ENCODE measurements around the gene APBB2. TPM values are rescaled to one million over a fixed set of nuclear protein-coding genes. Genes with fewer than 3 reads are reported as not detected.

The APBB2 gene
- total and polyA plus RNA-seq, 2 donors (not counting 1 experiment from before 2014, with no cell fraction given), result 4.4 to 15.8 TPM

DNA sequence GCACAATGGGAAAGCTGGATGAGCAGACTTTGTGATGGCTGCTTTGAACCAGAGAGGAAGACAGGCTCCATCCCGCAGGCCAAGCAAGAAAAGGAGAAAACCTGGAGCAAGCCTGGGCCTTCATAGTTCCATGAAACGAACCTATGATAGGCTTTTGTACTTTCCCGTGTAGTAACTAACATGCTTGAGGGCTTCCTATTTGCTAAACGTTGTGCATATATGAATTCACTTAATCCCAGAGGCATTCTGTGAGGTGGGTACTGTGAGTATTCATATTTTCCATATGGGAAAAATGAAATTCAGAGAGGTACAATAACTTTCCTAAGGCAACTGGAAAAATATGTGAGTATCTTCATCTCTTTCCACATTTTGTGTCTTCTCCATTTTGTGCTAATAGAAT, 13.6 kb upstream of the APBB2 start:
- DNase-seq, result no peak
- Histone ChIP-seq H3K27me3 (replicated peaks in 1 of 4; ENCODE audit: control extremely low read depth in 1 of 4, control insufficient read depth in 3 of 4, insufficient read depth in 4 of 4, low read length in 3 of 4) (peaks cover 0 to 4% (median 1%) of the 10 kb centered on the region in 4 experiments), H3K4me2 (replicated peaks; ENCODE audit: low read depth, low read length, poor library complexity, severe bottlenecking) (no peak overlapping the region), H3K36me3 (replicated peaks in 1 of 2; ENCODE audit: control extremely low read depth in 1 of 2, control insufficient read depth in 1 of 2, extremely low read depth in 1 of 2, insufficient read depth in 2 of 2, low read length in 1 of 2) (no peaks in the 10 kb centered on the region), H3K27ac (ENCODE audit: low read length in 2 of 2) (no peak overlapping the region), H3K9me3 (ENCODE audit: control extremely low read depth in 1 of 3, control insufficient read depth in 2 of 3, insufficient read depth in 1 of 3, low read length in 2 of 3) (no peaks in the 10 kb centered on the region), H3K9ac (ENCODE audit: low read length) (no peak overlapping the region), H3K79me2 (ENCODE audit: control insufficient read depth, insufficient read depth, low read length) (no peaks in the 10 kb centered on the region), H3K4me3 (ENCODE audit: control extremely low read depth in 1 of 5, extremely low read depth in 1 of 5, insufficient read depth in 1 of 5, low read depth in 2 of 5, low read length in 4 of 5) (no peak overlapping the region), H3K4me1 (ENCODE audit: control insufficient read depth in 2 of 2, insufficient read depth in 2 of 2, low read length in 2 of 2) (no peaks in the 10 kb centered on the region), H2AFZ (ENCODE audit: insufficient read depth, low read depth, low read length, poor library complexity, severe bottlenecking) (no peak overlapping the region), H4K20me1 (ENCODE audit: control insufficient read depth, insufficient read depth, low read length, poor library complexity, severe bottlenecking) (no peaks in the 10 kb centered on the region)
- ATAC-seq (ENCODE audit: low read depth), result no peak
- POLR2A ChIA-PET, result no interaction called here
- H3K4me1 Mint-ChIP-seq, result no peaks in the 10 kb centered on the region
- H3K27ac Mint-ChIP-seq, result no peak overlapping the region
- intact Hi-C loops (cut with micrococcal nuclease), result no loop called here
- H3K9me3 Mint-ChIP-seq (ENCODE audit: insufficient read depth), result no peaks in the 10 kb centered on the region
- no peak overlapping the region for H3K4me3 Mint-ChIP-seq
- WGBS (ENCODE audit: insufficient coverage), result 96% methylated on average over 3 of the region's 4 CpGs
- TF ChIP-seq, protein P1, sequence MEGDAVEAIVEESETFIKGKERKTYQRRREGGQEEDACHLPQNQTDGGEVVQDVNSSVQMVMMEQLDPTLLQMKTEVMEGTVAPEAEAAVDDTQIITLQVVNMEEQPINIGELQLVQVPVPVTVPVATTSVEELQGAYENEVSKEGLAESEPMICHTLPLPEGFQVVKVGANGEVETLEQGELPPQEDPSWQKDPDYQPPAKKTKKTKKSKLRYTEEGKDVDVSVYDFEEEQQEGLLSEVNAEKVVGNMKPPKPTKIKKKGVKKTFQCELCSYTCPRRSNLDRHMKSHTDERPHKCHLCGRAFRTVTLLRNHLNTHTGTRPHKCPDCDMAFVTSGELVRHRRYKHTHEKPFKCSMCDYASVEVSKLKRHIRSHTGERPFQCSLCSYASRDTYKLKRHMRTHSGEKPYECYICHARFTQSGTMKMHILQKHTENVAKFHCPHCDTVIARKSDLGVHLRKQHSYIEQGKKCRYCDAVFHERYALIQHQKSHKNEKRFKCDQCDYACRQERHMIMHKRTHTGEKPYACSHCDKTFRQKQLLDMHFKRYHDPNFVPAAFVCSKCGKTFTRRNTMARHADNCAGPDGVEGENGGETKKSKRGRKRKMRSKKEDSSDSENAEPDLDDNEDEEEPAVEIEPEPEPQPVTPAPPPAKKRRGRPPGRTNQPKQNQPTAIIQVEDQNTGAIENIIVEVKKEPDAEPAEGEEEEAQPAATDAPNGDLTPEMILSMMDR (IDR thresholded peaks at IDR 0.05), result no peak
- no peak for TF ChIP-seq EZH2 (IDR thresholded peaks at IDR 0.05; ENCODE audit: borderline replicate concordance, insufficient read depth, low read depth, low read length, poor library complexity, severe bottlenecking)
- peaks cover 24% of the 10 kb centered on the region for H3K27me3 Mint-ChIP-seq
- CTCF ChIA-PET, result no interaction called here

DNA sequence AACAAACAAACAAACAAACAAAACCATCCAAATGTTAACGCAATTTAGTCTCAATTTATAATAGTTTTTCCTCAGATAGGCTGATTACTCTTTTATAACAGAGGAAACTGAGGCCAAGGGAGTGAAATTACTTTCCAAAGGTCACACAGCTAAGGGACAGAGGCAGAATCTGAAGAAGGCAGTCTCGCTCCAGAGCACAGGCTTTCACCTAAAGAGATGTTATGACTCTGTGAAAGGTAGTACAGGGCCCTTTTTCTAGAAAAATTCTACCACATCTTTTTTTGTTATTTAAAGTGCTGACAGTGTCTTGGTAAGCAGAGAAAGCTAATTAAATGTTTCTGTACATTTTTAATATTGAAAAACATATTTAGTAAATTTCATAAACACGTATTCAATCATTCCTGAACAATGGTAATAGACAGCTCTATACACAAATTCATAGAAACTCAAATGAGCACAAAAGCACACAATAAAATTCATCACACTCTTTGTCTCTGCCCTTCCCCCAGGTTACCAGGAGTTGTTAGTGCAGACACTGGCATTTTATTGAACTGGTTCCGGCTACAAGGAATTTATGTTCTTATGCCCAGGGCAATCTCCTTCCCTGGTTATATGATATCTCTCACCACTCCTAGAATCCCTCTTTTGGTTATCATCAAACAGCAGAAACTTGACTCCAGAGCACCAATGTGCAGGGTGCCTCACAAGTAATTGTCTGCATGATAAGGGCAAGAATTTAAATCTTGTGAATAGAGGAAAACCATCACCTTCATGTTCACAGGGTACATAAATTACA, 7.7 kb upstream of the APBB2 start:
- H3K4me1 Mint-ChIP-seq, result peaks cover under 1% of the 10 kb centered on the region
- ATAC-seq (ENCODE audit: low read depth), result no peak
- Histone ChIP-seq H3K9ac (ENCODE audit: low read length) (no peak overlapping the region), H3K9me3 (ENCODE audit: control extremely low read depth in 1 of 3, control insufficient read depth in 2 of 3, insufficient read depth in 1 of 3, low read length in 2 of 3) (no peaks in the 10 kb centered on the region), H2AFZ (ENCODE audit: insufficient read depth, low read depth, low read length, poor library complexity, severe bottlenecking) (no peak overlapping the region), H3K4me2 (replicated peaks; ENCODE audit: low read depth, low read length, poor library complexity, severe bottlenecking) (no peak overlapping the region), H4K20me1 (ENCODE audit: control insufficient read depth, insufficient read depth, low read length, poor library complexity, severe bottlenecking) (no peaks in the 10 kb centered on the region), H3K4me3 (ENCODE audit: control extremely low read depth in 1 of 5, extremely low read depth in 1 of 5, insufficient read depth in 1 of 5, low read depth in 2 of 5, low read length in 4 of 5) (no peak overlapping the region), H3K27me3 (replicated peaks in 1 of 4; ENCODE audit: control extremely low read depth in 1 of 4, control insufficient read depth in 3 of 4, insufficient read depth in 4 of 4, low read length in 3 of 4) (peaks cover 0 to 10% (median 6%) of the 10 kb centered on the region in 4 experiments), H3K4me1 (ENCODE audit: control insufficient read depth in 2 of 2, insufficient read depth in 2 of 2, low read length in 2 of 2) (no peaks in the 10 kb centered on the region), H3K36me3 (replicated peaks in 1 of 2; ENCODE audit: control extremely low read depth in 1 of 2, control insufficient read depth in 1 of 2, extremely low read depth in 1 of 2, insufficient read depth in 2 of 2, low read length in 1 of 2) (no peaks in the 10 kb centered on the region), H3K79me2 (ENCODE audit: control insufficient read depth, insufficient read depth, low read length) (no peaks in the 10 kb centered on the region), H3K27ac (ENCODE audit: low read length in 2 of 2) (no peak overlapping the region)
- intact Hi-C loops (cut with micrococcal nuclease), result no loop called here
- H3K27me3 Mint-ChIP-seq, result peaks cover 51% of the 10 kb centered on the region
- ChIA-PET POLR2A (no interaction called here), CTCF (interaction anchor here (0.7 kb wide), 1 partner anchor 1711 kb away, joined by 3 read pairs; no protein-coding TSS in a partner anchor)
- no peak for DNase-seq
- H3K27ac Mint-ChIP-seq, result no peak overlapping the region
- TF ChIP-seq, protein P1 (IDR thresholded peaks at IDR 0.05), result no peak
- TF ChIP-seq EZH2 (IDR thresholded peaks at IDR 0.05; ENCODE audit: borderline replicate concordance, insufficient read depth, low read depth, low read length, poor library complexity, severe bottlenecking), result no peak
- 93% methylated on average over 2 of the region's 4 CpGs for WGBS (ENCODE audit: insufficient coverage)
- no peak overlapping the region for H3K4me3 Mint-ChIP-seq
- no peaks in the 10 kb centered on the region for H3K9me3 Mint-ChIP-seq (ENCODE audit: insufficient read depth)
